HG03108 (cell line): ENCODE results near the gene SLC25A25.
"Not testable (repeated sequence)": the region's sequence is repeated elsewhere in the genome, so short reads cannot be mapped to it uniquely, and the experiment has no call there.

Source experiments
- ATAC-seq: cut with Tn5 transposase; IDR thresholded peaks from one replicate; pipeline ENCODE4 v1.9.1; 2021; ENCODE audit warnings: moderate library complexity; ENCODE audit not compliant: unreplicated experiment

Gene SLC25A25

DNA sequence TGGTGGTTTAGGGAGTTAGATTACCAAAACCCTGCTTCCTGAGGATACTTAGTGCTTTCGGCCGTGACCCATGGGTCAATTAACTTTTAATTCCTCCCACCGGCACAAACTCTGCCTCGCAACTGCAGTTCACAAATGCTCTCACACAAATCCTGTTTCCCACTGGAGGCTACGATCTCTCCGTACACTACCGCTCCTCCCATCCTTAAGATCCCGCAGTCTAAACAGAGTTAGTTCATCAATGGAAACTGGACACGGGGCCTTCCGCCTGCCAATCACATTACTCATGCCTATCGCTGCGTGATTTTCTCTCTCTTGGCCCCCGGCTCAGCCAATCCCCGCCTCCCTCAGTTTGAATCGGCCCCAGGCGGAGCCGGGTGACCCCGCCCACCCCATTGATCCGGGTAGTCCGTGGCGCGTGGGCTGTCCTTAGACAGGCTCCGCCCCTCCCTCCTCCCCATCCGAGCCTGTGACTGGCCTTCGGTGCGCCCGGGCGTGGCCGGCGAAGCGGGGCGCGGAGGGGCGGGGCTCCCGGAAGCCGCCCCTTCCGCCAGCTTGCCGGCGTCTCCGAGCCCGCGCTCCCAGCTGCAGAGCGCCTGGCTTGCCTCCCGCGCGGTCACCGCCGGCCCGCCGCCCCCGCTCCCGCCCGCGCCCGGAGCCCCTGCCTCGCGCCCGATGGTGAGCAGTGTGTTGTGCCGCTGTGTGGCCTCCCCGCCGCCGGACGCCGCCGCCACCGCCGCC lies at the start of gene SLC25A25:
TSS of gene SLC25A25 (plus strand) at position 588 of the 741 bp plus-strand sequence. CDS start at position 676, 88 bp downstream.
- peak; percentile 63 for ATAC-seq

DNA sequence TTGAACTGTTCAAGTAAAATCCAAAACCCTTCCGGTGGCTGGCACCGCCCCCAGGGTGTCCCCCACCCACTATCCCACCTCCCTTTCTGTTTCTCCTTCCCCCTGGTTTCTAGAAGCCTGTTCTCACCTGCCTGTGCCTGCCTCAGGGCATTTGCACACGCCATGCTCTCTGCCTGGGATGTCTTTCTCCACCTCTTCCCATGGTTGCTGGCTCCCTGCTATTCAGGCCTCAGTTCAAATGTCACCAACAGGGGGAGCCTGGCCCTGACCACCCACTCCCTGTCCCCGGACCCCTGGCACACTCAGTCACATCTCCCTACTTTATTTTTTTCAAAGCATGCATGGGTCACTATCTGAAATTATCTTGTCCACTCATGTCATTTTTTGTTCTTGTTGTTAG lies 47.3 kb upstream of the SLC25A25 start:
- no peak for ATAC-seq

DNA sequence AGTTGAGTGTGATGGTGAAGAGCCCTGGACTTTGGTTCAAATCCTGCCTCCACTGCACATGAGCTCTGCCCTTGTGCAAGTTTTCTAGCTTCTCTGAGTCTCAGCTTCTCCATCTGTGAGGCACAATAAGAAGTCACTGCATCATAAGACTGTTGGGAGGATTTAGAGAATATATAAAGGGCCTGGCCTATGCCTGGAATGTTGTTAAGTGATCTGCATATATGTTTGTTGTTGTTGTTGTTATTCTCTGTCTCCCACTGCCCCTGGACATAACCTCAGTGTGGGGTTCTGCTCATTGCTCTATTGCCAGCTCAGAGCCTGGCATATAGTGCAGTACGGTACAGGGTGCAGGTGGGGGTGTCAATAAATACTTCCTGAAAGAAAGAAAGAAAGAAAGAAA lies 46.9 kb upstream of the SLC25A25 start:
- ATAC-seq: no peak

DNA sequence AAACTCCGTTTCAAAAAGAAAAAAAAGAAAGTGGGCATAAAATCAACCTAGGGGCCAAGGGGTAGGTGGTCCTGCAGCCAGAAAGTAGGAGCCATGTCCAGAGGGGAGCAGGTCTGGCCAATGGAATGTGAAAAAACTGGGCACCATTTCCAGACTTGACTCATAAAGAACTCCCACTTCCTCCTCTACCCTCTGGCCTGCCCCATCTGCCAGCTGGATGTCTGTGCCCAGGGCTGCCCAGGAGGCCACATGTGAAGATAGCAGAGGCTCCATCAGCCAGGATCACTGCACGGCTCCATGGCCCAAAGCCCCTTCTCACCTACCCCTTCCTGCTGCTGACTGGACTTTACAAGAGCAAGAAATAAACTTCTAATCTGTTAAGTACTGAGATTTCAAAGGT lies 45.1 kb upstream of the SLC25A25 start:
- no peak for ATAC-seq

DNA sequence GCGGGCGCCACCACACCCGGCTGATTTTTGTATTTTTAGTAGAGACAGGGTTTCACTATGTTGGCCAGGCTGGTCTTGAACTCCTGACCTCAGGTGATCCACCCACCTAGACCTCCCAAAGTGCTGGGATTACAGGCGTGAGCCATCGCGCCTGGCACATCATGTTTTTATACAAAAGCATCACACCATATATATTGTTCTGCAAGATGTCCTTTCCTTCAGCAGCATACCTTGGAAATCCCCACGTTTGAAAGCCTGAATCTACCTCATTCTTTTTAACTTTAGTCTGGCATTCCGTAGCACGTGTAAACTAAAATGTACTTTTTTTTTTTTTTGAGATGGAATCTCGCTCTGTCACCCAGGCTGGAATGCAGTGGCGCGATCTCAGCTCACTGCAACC lies 44.4 kb upstream of the SLC25A25 start:
- not testable (repeated sequence) for ATAC-seq

DNA sequence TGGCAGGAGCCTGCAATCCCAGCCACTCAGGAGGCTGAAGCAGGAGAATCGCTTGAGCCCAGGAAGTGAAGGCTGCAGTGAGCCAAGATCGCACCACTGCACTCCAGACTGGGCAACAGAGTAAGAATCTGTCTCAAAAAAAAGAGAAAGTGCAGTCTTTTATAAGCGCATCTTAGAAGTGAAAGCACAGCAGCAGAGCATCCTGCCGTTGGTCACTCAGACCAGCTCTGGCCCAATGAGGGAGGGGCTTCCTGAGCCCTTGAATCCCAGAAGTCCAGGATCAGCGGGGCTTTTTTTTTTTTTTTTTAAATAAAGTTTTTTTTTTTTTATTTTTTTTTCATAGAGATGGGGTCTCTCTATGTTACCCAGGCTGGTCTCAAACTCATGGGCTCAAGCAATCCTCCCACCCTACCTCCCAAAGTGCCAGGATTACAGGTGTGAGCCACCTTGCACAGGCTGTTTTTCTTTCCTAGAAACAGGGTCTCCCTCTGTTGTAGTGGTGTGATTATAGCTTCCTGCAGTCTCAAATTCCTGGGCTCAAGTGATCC lies 43.2 kb upstream of the SLC25A25 start:
- ATAC-seq: no peak

DNA sequence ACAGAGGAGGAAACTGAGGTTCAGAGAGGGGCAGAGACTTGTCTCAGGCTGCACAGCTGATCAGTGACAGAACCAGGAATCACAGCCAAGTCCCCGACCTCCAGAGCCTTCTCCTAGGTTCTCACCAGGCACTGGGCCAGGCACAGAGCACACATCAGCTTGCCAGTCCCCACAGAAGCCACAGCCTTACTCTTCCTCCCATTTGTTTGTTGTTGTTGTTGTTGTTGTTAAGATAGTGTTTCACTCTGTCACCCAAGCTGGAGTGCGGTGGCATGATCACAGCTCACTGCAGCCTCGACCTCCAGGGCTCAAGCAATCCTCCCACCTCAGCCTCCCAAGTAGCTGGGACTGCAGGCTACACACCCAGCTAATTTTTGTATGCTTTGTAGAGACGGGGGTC lies 42.3 kb upstream of the SLC25A25 start:
- ATAC-seq: no peak

- peak; percentile 48 for ATAC-seq
Measured at GRCh38 chr9:128026255-128026772, 41.7 kb upstream of the SLC25A25 start.

- no peak for ATAC-seq
Measured at GRCh38 chr9:128026773-128027541, 41.1 kb upstream of the SLC25A25 start.

DNA sequence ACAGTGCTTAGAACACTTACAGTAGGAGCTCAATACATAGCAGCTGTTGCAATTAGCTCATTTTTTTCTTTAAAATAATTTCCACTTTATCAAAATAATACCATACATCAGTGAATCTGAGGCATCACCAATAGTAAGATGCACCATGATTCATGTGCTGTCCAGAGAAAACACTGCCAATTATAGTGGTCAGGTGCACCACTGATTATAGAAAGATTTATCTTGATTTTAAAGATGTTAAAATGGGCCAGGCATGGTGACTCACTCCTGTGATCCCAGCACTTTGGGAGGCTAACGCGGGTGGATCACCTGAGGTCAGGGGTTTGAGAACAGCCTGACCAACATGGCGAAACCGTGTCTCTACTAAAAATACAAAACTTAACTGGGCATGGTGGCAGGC lies 40.3 kb upstream of the SLC25A25 start:
- no peak for ATAC-seq

- ATAC-seq: no peak
Measured at GRCh38 chr9:128033609-128034008, 34.4 kb upstream of the SLC25A25 start.

- ATAC-seq: peak; percentile 46
Measured at GRCh38 chr9:128034821-128035652, 33.0 kb upstream of the SLC25A25 start.

GRCh38 chr9:128036522-128036921 lies 31.5 kb upstream of the SLC25A25 start:
- not testable (repeated sequence) for ATAC-seq

DNA sequence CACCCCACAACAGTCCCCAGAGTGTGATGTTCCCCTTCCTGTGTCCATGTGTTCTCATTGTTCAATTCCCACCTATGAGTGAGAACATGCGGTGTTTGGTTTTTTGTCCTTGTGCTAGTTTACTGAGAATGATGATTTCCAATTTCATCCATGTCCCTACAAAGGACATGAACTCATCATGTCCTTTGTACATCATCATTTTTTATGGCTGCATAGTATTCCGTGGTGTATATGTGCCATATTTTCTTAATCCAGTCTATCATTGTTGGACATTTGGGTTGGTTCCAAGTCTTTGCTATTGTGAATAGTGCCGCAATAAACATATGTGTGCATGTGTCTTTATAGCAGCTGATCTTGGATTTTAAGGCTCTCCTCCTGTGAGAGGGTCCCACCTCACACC lies 27.2 kb upstream of the SLC25A25 start:
- ATAC-seq: not testable (repeated sequence)

DNA sequence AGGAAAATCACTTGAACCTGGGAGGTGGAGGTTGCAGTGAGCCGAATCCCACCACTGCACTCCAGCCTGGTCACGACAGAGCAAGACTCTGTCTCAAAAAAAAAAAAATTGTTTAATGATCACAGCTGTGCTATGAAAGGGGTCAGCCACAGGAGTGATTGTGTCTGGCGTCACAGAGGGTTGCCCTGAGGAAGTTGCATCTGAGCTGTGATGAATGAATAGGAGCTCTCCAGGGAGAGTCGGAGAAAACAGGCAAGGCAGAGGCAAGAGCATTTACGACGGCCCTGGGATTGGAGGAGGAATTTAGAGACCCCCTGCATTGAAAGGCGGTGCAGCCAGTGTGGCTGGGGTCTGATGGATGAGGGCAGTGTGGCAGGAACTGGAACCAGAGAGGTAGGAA lies 26.0 kb upstream of the SLC25A25 start:
- ATAC-seq: no peak

GRCh38 chr9:128043467-128043868 lies 24.6 kb upstream of the SLC25A25 start:
- no peak for ATAC-seq

DNA sequence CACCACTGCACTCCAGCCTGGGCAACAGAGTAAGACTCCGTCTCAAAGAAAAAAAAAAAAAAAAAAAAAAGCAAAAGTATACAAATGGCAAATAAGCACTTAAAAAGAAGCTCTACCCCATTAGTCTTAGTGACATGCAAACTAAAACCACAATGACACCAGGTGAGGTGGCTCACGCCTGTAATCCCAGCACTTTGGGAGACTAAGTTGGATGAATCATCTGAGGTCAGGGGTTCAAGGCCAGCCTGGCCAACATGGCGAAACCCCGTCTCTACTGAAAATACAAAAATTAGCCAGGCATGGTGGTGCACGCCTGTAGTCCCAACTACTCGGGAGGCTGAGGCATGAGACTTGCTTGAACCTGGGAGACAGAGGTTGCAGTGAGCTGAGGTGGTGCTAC lies 22.6 kb upstream of the SLC25A25 start:
- not testable (repeated sequence) for ATAC-seq

DNA sequence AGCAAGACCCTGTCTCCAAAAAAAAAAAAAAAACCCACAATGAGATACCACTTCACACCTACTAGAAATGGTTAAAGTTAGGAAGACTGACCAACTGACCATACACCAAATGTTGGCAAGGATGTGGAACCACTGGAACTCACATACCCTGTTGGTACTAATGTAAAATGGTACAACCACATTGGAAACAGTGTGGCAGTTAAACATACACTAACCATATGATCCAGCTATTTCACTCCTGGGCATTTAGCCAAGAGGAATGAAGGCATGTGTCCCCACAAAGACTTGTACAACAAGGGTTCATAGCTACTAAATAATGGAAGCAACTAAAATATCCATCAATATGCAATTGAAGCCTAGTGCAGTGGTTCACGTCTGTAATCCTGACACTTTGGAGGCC lies 22.2 kb upstream of the SLC25A25 start:
- ATAC-seq: no peak

- no peak for ATAC-seq
Measured at GRCh38 chr9:128047231-128047630, 20.8 kb upstream of the SLC25A25 start.

DNA sequence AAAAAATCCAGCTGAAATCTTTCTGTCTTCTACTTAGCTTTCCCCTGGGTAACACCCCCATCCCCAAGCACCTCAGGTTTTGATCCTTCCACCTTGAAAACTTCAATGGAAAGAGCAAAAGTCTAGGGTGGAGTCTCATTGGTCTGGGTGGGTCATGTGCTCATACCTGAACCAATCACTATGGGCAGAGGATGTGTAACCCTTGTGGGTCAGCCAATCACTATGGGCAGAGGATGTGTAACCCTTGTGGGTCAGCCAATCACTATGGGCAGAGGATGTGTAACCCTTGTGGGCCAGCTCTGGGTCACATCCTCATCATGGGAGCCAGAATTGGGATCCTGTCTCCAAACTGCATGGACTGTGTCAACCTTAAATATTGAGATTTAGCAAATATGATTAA lies 19.4 kb upstream of the SLC25A25 start:
- ATAC-seq: no peak

- ATAC-seq: no peak
Measured at GRCh38 chr9:128049843-128050242, 18.2 kb upstream of the SLC25A25 start.
